ENCODE results near the gene ZNF787. TPM values are rescaled to one million over a fixed set of nuclear protein-coding genes. Genes with fewer than 3 reads are reported as not detected.

Gene ZNF787
- total and polyA plus RNA-seq, 10 of the 15 experiments (the other 5 are each of a cell fraction or from before 2014, with no cell fraction given) = 0.23 to 39.9 (median 4.1) TPM

DNA sequence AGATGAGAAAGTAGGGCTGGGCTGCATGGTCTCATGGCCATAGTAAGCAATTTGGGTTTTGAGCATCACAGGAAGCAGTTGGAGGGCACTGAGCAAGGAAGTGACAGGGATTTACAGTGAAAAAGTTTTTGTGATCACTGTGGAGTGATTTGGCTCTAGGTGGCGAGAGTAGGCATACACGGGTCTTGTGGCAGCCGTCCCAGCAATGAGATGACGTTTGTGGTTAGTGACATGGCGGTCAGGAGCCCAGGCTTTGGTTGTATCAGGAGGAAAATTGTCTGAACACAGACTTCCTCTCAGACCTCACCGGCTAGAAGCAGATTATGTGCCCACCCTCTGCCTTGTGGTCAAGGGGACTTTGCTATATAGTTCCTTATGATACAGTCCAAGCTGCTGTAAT, 23.3 kb upstream of the ZNF787 start:
- intact Hi-C loops (cut with micrococcal nuclease; ENCODE audit: unreplicated experiment) = no loop called here
- Histone ChIP-seq H2AFZ (ENCODE audit: control insufficient read depth, low read depth, low read length) (no peak overlapping the region), H3K27ac (ENCODE audit: control insufficient read depth, insufficient read depth) (no peak overlapping the region; the same call in 1 of the 2 replicates), H3K79me2 (ENCODE audit: control insufficient read depth, insufficient read depth, low read length) (peaks cover 20% of the 10 kb centered on the region), H3K9me3 (replicated peaks; ENCODE audit: control insufficient read depth, insufficient read depth, low read length) (no peaks in the 10 kb centered on the region), H3K4me3 (no peak overlapping the region), H3K4me1 (ENCODE audit: control insufficient read depth, insufficient read depth, low read length) (peaks cover 15% of the 10 kb centered on the region), H3K36me3 (ENCODE audit: control insufficient read depth in 2 of 2, insufficient read depth in 2 of 2, low read length in 1 of 2) (peaks cover 2 to 5% of the 10 kb centered on the region in 2 experiments), H3K9ac (ENCODE audit: control insufficient read depth, insufficient read depth, low read length) (no peak overlapping the region), H4K20me1 (ENCODE audit: control insufficient read depth, insufficient read depth) (no peaks in the 10 kb centered on the region), H3K4me2 (ENCODE audit: control insufficient read depth, insufficient read depth) (no peak overlapping the region), H3K27me3 (replicated peaks in 1 of 2; ENCODE audit: control insufficient read depth in 2 of 2, insufficient read depth in 2 of 2, low read length in 1 of 2) (no peaks in the 10 kb centered on the region)
- no peak for ATAC-seq
- no TSS peak for BruUV-seq (replicated peaks)
- ChIA-PET POLR2A (no interaction called here), CTCF (interaction anchor here (0.5 kb wide), 1 partner anchor 170 kb away, joined by 3 read pairs; no protein-coding TSS in a partner anchor), RAD21 (ENCODE audit: unreplicated experiment) (no interaction called here), SMC1A (ENCODE audit: uncharacterized antibody, unreplicated experiment) (no interaction called here)
- DNase-seq (ENCODE audit: low read depth, low spot score) = no peak
- no peak for FAIRE-seq
- WGBS (ENCODE audit: insufficient coverage, insufficient replicate concordance, low lambda C conversion rate, missing lambda C conversion rate) = 56% methylated on average over 6 of the region's 6 CpGs
- TF ChIP-seq NRF1 (conservative IDR thresholded peaks at IDR 0.05; ENCODE audit: low read depth, low read length) = no peak
- TF ChIP-seq SRF (IDR thresholded peaks at IDR 0.05; ENCODE audit: low read depth in 2 of 2, low read length in 2 of 2) = no peak
- TF ChIP-seq STAT3 (IDR thresholded peaks at IDR 0.05; ENCODE audit: low read depth, low read length) = no peak
- TF ChIP-seq ZNF217 (IDR thresholded peaks at IDR 0.05) = no peak
- TF ChIP-seq, protein P1, sequence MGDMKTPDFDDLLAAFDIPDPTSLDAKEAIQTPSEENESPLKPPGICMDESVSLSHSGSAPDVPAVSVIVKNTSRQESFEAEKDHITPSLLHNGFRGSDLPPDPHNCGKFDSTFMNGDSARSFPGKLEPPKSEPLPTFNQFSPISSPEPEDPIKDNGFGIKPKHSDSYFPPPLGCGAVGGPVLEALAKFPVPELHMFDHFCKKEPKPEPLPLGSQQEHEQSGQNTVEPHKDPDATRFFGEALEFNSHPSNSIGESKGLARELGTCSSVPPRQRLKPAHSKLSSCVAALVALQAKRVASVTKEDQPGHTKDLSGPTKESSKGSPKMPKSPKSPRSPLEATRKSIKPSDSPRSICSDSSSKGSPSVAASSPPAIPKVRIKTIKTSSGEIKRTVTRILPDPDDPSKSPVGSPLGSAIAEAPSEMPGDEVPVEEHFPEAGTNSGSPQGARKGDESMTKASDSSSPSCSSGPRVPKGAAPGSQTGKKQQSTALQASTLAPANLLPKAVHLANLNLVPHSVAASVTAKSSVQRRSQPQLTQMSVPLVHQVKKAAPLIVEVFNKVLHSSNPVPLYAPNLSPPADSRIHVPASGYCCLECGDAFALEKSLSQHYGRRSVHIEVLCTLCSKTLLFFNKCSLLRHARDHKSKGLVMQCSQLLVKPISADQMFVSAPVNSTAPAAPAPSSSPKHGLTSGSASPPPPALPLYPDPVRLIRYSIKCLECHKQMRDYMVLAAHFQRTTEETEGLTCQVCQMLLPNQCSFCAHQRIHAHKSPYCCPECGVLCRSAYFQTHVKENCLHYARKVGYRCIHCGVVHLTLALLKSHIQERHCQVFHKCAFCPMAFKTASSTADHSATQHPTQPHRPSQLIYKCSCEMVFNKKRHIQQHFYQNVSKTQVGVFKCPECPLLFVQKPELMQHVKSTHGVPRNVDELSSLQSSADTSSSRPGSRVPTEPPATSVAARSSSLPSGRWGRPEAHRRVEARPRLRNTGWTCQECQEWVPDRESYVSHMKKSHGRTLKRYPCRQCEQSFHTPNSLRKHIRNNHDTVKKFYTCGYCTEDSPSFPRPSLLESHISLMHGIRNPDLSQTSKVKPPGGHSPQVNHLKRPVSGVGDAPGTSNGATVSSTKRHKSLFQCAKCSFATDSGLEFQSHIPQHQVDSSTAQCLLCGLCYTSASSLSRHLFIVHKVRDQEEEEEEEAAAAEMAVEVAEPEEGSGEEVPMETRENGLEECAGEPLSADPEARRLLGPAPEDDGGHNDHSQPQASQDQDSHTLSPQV (IDR thresholded peaks at IDR 0.05) = no peak
- in situ Hi-C loops (cut with MboI) = loop anchor here (25.0 kb wide), 1 partner anchor 1668 kb away; the partner anchor contains the start of gene ZNF552

All from GM12878 (cell line).